ENCODE data around the gene LRRC40. TPM values are rescaled to one million over a fixed set of nuclear protein-coding genes. Genes with fewer than 3 reads are reported as not detected.

The LRRC40 gene
- polyA plus RNA-seq, 1 donor from 2014 or later, result 107 TPM

DNA sequence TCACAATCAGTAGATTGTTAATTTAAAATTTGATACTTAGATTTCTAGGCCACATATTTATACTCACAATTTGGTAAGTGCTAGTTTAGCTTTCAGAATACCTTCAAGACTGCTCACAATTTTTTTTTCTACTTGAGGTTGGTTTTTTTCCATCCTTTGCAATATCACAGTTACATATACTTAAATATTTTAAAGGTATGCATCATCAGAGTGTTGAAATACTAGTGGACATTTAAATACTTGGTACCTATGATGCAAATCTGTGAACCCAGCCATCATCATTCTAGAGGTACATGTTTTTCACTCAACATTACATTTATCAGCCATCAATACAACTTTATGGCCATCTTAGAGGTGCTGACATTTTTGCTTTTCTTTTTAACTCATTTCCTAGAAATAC is 6.2 kb upstream of the LRRC40 start:
- Histone ChIP-seq H3K79me2 (replicated peaks; ENCODE audit: insufficient read depth, low read length) (peaks cover 98% of the 10 kb centered on the region), H3K27ac (ENCODE audit: low read length) (no peak overlapping the region), H3K9me2 (ENCODE audit: insufficient read depth, low read length) (no peaks in the 10 kb centered on the region), H3K36me3 (ENCODE audit: insufficient read depth, low read length) (no peaks in the 10 kb centered on the region), H3F3A (ENCODE audit: insufficient read depth, low read length, poor library complexity, severe bottlenecking) (no peaks in the 10 kb centered on the region), H3K27me3 (ENCODE audit: insufficient read depth, low read depth, low read length) (no peaks in the 10 kb centered on the region), H3K4me3 (ENCODE audit: low read length) (no peak overlapping the region), H3K9me3 (ENCODE audit: low read length) (no peaks in the 10 kb centered on the region), H3K4me2 (ENCODE audit: low read length) (no peak overlapping the region), H3K9ac (ENCODE audit: low read length) (no peak overlapping the region), H4K20me1 (ENCODE audit: insufficient read depth) (no peaks in the 10 kb centered on the region), H2AFZ (ENCODE audit: low read depth, low read length) (no peak overlapping the region)
- no peak for TF ChIP-seq EZH2 (IDR thresholded peaks at IDR 0.05; ENCODE audit: borderline replicate concordance, insufficient read depth, low read length, poor library complexity, severe bottlenecking)
- TF ChIP-seq, protein P1, sequence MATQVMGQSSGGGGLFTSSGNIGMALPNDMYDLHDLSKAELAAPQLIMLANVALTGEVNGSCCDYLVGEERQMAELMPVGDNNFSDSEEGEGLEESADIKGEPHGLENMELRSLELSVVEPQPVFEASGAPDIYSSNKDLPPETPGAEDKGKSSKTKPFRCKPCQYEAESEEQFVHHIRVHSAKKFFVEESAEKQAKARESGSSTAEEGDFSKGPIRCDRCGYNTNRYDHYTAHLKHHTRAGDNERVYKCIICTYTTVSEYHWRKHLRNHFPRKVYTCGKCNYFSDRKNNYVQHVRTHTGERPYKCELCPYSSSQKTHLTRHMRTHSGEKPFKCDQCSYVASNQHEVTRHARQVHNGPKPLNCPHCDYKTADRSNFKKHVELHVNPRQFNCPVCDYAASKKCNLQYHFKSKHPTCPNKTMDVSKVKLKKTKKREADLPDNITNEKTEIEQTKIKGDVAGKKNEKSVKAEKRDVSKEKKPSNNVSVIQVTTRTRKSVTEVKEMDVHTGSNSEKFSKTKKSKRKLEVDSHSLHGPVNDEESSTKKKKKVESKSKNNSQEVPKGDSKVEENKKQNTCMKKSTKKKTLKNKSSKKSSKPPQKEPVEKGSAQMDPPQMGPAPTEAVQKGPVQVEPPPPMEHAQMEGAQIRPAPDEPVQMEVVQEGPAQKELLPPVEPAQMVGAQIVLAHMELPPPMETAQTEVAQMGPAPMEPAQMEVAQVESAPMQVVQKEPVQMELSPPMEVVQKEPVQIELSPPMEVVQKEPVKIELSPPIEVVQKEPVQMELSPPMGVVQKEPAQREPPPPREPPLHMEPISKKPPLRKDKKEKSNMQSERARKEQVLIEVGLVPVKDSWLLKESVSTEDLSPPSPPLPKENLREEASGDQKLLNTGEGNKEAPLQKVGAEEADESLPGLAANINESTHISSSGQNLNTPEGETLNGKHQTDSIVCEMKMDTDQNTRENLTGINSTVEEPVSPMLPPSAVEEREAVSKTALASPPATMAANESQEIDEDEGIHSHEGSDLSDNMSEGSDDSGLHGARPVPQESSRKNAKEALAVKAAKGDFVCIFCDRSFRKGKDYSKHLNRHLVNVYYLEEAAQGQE (IDR thresholded peaks at IDR 0.05; ENCODE audit: borderline replicate concordance), result no peak
- TF ChIP-seq POLR2AphosphoS5 (IDR thresholded peaks at IDR 0.05), result no peak
- no peak for TF ChIP-seq SMC3 (conservative IDR thresholded peaks at IDR 0.05; ENCODE audit: poor library complexity)
- TF ChIP-seq, protein P2, sequence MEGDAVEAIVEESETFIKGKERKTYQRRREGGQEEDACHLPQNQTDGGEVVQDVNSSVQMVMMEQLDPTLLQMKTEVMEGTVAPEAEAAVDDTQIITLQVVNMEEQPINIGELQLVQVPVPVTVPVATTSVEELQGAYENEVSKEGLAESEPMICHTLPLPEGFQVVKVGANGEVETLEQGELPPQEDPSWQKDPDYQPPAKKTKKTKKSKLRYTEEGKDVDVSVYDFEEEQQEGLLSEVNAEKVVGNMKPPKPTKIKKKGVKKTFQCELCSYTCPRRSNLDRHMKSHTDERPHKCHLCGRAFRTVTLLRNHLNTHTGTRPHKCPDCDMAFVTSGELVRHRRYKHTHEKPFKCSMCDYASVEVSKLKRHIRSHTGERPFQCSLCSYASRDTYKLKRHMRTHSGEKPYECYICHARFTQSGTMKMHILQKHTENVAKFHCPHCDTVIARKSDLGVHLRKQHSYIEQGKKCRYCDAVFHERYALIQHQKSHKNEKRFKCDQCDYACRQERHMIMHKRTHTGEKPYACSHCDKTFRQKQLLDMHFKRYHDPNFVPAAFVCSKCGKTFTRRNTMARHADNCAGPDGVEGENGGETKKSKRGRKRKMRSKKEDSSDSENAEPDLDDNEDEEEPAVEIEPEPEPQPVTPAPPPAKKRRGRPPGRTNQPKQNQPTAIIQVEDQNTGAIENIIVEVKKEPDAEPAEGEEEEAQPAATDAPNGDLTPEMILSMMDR (IDR thresholded peaks at IDR 0.05; ENCODE audit: poor library complexity, severe bottlenecking), result no peak
- TF ChIP-seq MXI1 (conservative IDR thresholded peaks at IDR 0.05; ENCODE audit: poor library complexity, severe bottlenecking), result no peak
- no peak for TF ChIP-seq TAF1 (IDR thresholded peaks at IDR 0.05; ENCODE audit: low read depth)
- TF ChIP-seq EP300 (conservative IDR thresholded peaks at IDR 0.05; ENCODE audit: poor library complexity, severe bottlenecking), result no peak
- TF ChIP-seq RAD21 (conservative IDR thresholded peaks at IDR 0.05), result no peak

DNA sequence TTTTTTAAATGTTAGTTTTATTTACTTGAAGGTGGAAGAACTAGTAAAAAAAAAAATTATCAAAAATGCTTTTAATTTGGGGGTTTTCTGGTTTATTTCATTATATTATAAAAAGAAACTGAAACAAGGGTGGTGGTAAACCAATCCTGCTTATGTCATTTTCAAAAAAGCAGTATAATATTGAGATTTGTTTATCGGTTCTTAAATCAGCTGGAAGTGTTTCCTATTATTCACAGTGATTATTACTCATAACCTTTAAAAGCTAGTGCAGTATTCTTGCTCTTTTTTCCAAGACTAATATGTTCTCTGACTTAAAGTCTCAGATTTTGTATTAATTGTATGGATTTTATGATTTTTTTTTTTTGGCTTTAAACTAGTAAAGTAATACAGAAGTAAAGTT is 5.4 kb upstream of the LRRC40 start:
- no peak overlapping the region for H3K27ac ChIP-seq (ENCODE audit: low read length)
- TF ChIP-seq SMC3 (conservative IDR thresholded peaks at IDR 0.05; ENCODE audit: poor library complexity), result no peak
- no peak for TF ChIP-seq POLR2AphosphoS5 (IDR thresholded peaks at IDR 0.05)
- TF ChIP-seq EZH2 (IDR thresholded peaks at IDR 0.05; ENCODE audit: borderline replicate concordance, insufficient read depth, low read length, poor library complexity, severe bottlenecking), result no peak
- TF ChIP-seq RAD21 (conservative IDR thresholded peaks at IDR 0.05), result no peak
- TF ChIP-seq EP300 (conservative IDR thresholded peaks at IDR 0.05; ENCODE audit: poor library complexity, severe bottlenecking), result no peak
- TF ChIP-seq, protein P1 (IDR thresholded peaks at IDR 0.05; ENCODE audit: borderline replicate concordance), result no peak
- no peak for TF ChIP-seq TAF1 (IDR thresholded peaks at IDR 0.05; ENCODE audit: low read depth)
- TF ChIP-seq MXI1 (conservative IDR thresholded peaks at IDR 0.05; ENCODE audit: poor library complexity, severe bottlenecking), result no peak
- TF ChIP-seq, protein P2 (IDR thresholded peaks at IDR 0.05; ENCODE audit: poor library complexity, severe bottlenecking), result no peak
- no peaks in the 10 kb centered on the region for H3K27me3 ChIP-seq (ENCODE audit: insufficient read depth, low read depth, low read length)
- no peaks in the 10 kb centered on the region for H4K20me1 ChIP-seq (ENCODE audit: insufficient read depth)
- peaks cover 98% of the 10 kb centered on the region for H3K79me2 ChIP-seq (replicated peaks; ENCODE audit: insufficient read depth, low read length)
- no peaks in the 10 kb centered on the region for H3K9me3 ChIP-seq (ENCODE audit: low read length)
- H2AFZ ChIP-seq (ENCODE audit: low read depth, low read length), result no peak overlapping the region
- no peaks in the 10 kb centered on the region for H3K9me2 ChIP-seq (ENCODE audit: insufficient read depth, low read length)
- H3K36me3 ChIP-seq (ENCODE audit: insufficient read depth, low read length), result no peaks in the 10 kb centered on the region
- H3K9ac ChIP-seq (ENCODE audit: low read length), result no peak overlapping the region
- H3K4me2 ChIP-seq (ENCODE audit: low read length), result no peak overlapping the region
- H3K4me3 ChIP-seq (ENCODE audit: low read length), result no peak overlapping the region
- no peaks in the 10 kb centered on the region for H3F3A ChIP-seq (ENCODE audit: insufficient read depth, low read length, poor library complexity, severe bottlenecking)

All from neural cell (in vitro differentiated cells).